HCT116 (cell line): Measurements from ENCODE around the gene MIDN. TPM values are rescaled to one million over a fixed set of nuclear protein-coding genes. Genes with fewer than 3 reads are reported as not detected.

Experiments used
- ATAC-seq: fragments of 200-7000 bp; cut with Tn5 transposase; 2 replicates; pipeline ENCODE4 v1.9.1; 2020; ENCODE audit warnings: mild to moderate bottlenecking, moderate library complexity
- BruUV-seq: library from RNA; stranded (reverse); fragments of 400-500 nt; replicated peaks from 2 replicates; lab custom pipeline; 2021; lab: Mats Ljungman, UMichigan
- CTCF ChIA-PET: fragments of 300-600 bp; sonication (Branson Sonifier 250); formaldehyde crosslinking; loops from one replicate; lab custom pipeline; 2021; ENCODE audit warnings: antibody characterized with exemption; lab: Charles Lee
- POLR2A ChIA-PET: fragments of 300-600, 350-600 bp; sonication (Branson Sonifier 250); formaldehyde crosslinking; loops from one replicate; lab custom pipeline; 2021; ENCODE audit warnings: antibody characterized with exemption; lab: Charles Lee
- RAD21 ChIA-PET, 2 experiments: fragments of 300-600 bp; sonication (Branson Sonifier 250); formaldehyde crosslinking; loops; one replicate each; lab custom pipeline; 2023; ENCODE audit warnings: low total read pairs in 2 of 2; ENCODE audit not compliant: uncharacterized antibody in 2 of 2, unreplicated experiment in 2 of 2, low non-redundant PET in 1 of 2; lab: Charles Lee
- DNase-seq: peaks from one replicate; pipeline ENCODE4 v3.0.0-alpha.2; 2010; ENCODE audit warnings: low read depth, low spot score
- H2AFZ ChIP-seq: fragments of 200-600 bp; shearing (Covaris generic), sonication (generic); 2 replicates; pipeline ENCODE4 v1.6.1; 2017; ENCODE audit warnings: low read depth, mixed run types, mixed read lengths, antibody characterized with exemption, low read length; ENCODE audit not compliant: poor library complexity, severe bottlenecking
- H3K27ac ChIP-seq: 2 replicates; pipeline ENCODE4 v1.5.1; 2012; ENCODE audit warnings: low read depth, low read length
- H3K27me3 ChIP-seq: fragments of 200-600 bp; sonication (generic); 2 replicates; pipeline ENCODE4 v1.6.1; 2016; ENCODE audit warnings: mixed run types, low read length, mixed read lengths; ENCODE audit not compliant: insufficient read depth
- H3K36me3 ChIP-seq, 2 experiments: fragments of 200-500 bp in 1 of 2; fragments of 200-600 bp in 1 of 2; sonication (Bioruptor generic) in 1 of 2; sonication (generic) in 1 of 2; 2 replicates each; pipeline versions ENCODE4 v1.5.1 to v1.6.1; 2014 to 2016; ENCODE audit warnings: low read length in 2 of 2, inconsistent platforms in 1 of 2, mixed read lengths in 1 of 2, mixed run types in 1 of 2; ENCODE audit not compliant: insufficient read depth in 2 of 2, control insufficient read depth in 1 of 2
- H3K4me1 ChIP-seq, 2 experiments: fragments of 200-600 bp in 1 of 2; sonication (generic) in 1 of 2; 2 replicates each; pipeline versions ENCODE4 v1.5.1 to v1.6.1; 2012 to 2017; ENCODE audit warnings: low read length in 2 of 2, inconsistent platforms in 1 of 2, mild to moderate bottlenecking in 1 of 2, mixed read lengths in 1 of 2, mixed run types in 1 of 2, moderate library complexity in 1 of 2; ENCODE audit not compliant: insufficient read depth in 2 of 2, control insufficient read depth in 1 of 2
- H3K4me2 ChIP-seq: fragments of 200-600 bp; sonication (generic); 2 replicates; pipeline ENCODE4 v1.6.1; 2017; ENCODE audit warnings: mixed run types, low read length, mixed read lengths
- H3K4me3 ChIP-seq, 2 experiments: fragments of 200-600 bp in 1 of 2; sonication (generic) in 1 of 2; replicated peaks in 1 of 2; 2 replicates each; pipeline ENCODE4 v1.5.1; 2011 to 2016; ENCODE audit warnings: low read length in 2 of 2, control low read depth in 1 of 2, low read depth in 1 of 2, mild to moderate bottlenecking in 1 of 2, mixed read lengths in 1 of 2, mixed run types in 1 of 2
- H3K79me2 ChIP-seq: fragments of 200-600 bp; sonication (generic); 2 replicates; pipeline ENCODE4 v1.6.1; 2017; ENCODE audit warnings: mild to moderate bottlenecking, mixed run types, low read length, moderate library complexity, mixed read lengths; ENCODE audit not compliant: insufficient read depth
- H3K9ac ChIP-seq: fragments of 200-600 bp; sonication (generic); 2 replicates; pipeline ENCODE4 v1.6.1; 2016; ENCODE audit warnings: low read length, mixed read lengths
- H3K9me2 ChIP-seq: fragments of 200-600 bp; sonication (generic), shearing (Covaris generic); 2 replicates; pipeline ENCODE4 v1.6.1; 2017; ENCODE audit warnings: mixed run types, mild to moderate bottlenecking, moderate library complexity; ENCODE audit not compliant: insufficient read depth
- H3K9me3 ChIP-seq, 2 experiments: fragments of 200-500 bp in 1 of 2; fragments of 200-600 bp in 1 of 2; sonication (Bioruptor generic) in 1 of 2; sonication (generic) in 1 of 2; 2 replicates each; pipeline ENCODE4 v1.6.1; 2014 to 2017; ENCODE audit warnings: low read length in 2 of 2, mixed read lengths in 2 of 2, inconsistent platforms in 1 of 2, low read depth in 1 of 2, mild to moderate bottlenecking in 1 of 2, mixed run types in 1 of 2, moderate library complexity in 1 of 2; ENCODE audit not compliant: control insufficient read depth in 1 of 2, insufficient read depth in 1 of 2
- H4K20me1 ChIP-seq: fragments of 200-600 bp; sonication (generic), shearing (Covaris generic); 2 replicates; pipeline ENCODE4 v1.6.1; 2017; ENCODE audit warnings: mixed run types, mild to moderate bottlenecking, moderate library complexity; ENCODE audit not compliant: insufficient read depth
- CBX3 ChIP-seq: IDR thresholded peaks from 2 replicates; pipeline ENCODE4 v1.6.1; 2012; ENCODE audit warnings: low read depth
- CTCF ChIP-seq, 3 experiments: fragments of 200-600 bp in 1 of 3; sonication (generic) in 1 of 3; IDR thresholded peaks in 2 of 3; conservative IDR thresholded peaks in 1 of 3; 2 replicates each; pipeline ENCODE4 v1.5.1; 2012 to 2017; ENCODE audit warnings: low read depth in 2 of 3, low read length in 2 of 3, antibody characterized with exemption in 1 of 3, borderline replicate concordance in 1 of 3, control low read depth in 1 of 3, mild to moderate bottlenecking in 1 of 3, mixed read lengths in 1 of 3, mixed run types in 1 of 3, moderate library complexity in 1 of 3; ENCODE audit not compliant: insufficient read depth in 1 of 3
- EGR1 ChIP-seq: IDR thresholded peaks from 2 replicates; pipeline ENCODE4 v1.6.1; 2012; ENCODE audit warnings: low read depth
- ELF1 ChIP-seq: IDR thresholded peaks from 2 replicates; pipeline ENCODE4 v1.6.1; 2012; ENCODE audit warnings: low read depth, borderline replicate concordance
- EZH2 ChIP-seq: fragments of 200-600 bp; sonication (generic); IDR thresholded peaks from 2 replicates; pipeline ENCODE4 v1.6.1; 2017; ENCODE audit warnings: antibody characterized with exemption, mixed run types
- JUND ChIP-seq: IDR thresholded peaks from 2 replicates; pipeline ENCODE4 v1.6.1; 2012
- MAX ChIP-seq: IDR thresholded peaks from 2 replicates; pipeline ENCODE4 v1.6.1; 2012
- POLR2A ChIP-seq: IDR thresholded peaks from 2 replicates; pipeline ENCODE4 v1.7.0; 2011; ENCODE audit warnings: borderline replicate concordance; ENCODE audit not compliant: insufficient read depth, insufficient read length; ENCODE audit errors: extremely low read depth
- RAD21 ChIP-seq: IDR thresholded peaks from 2 replicates; pipeline ENCODE4 v1.6.1; 2012; ENCODE audit warnings: low read depth, mild to moderate bottlenecking
- YY1 ChIP-seq: IDR thresholded peaks from 2 replicates; pipeline ENCODE4 v1.6.1; 2011; ENCODE audit warnings: low read length, low read depth, moderate library complexity, mild to moderate bottlenecking; ENCODE audit not compliant: insufficient replicate concordance; ENCODE audit errors: extremely low read depth
- ZNF274 ChIP-seq: fragments of 200-500 bp; sonication (Bioruptor generic); IDR thresholded peaks from 2 replicates; pipeline ENCODE4 v1.6.1; 2014; ENCODE audit warnings: mild to moderate bottlenecking, low read depth, low read length, inconsistent platforms
- intact Hi-C: fragments of 100-400 bp; cut with micrococcal nuclease; formaldehyde crosslinking; loops from 2 replicates; pipeline ENCODE4 v1.10.0; 2022
- total RNA-seq: library from RNA; stranded (reverse); gene quantifications from one replicate; pipeline ENCODE4 v1.2.1, GENCODE V29; 2021; ENCODE audit not compliant: unreplicated experiment
- TF ChIP-seq, protein P1 (sequence below): IDR thresholded peaks from 2 replicates; pipeline ENCODE4 v1.6.1; 2012; ENCODE audit warnings: low read depth

The MIDN gene
- total RNA-seq, 1 experiment from 2014 or later, result 146 TPM

DNA sequence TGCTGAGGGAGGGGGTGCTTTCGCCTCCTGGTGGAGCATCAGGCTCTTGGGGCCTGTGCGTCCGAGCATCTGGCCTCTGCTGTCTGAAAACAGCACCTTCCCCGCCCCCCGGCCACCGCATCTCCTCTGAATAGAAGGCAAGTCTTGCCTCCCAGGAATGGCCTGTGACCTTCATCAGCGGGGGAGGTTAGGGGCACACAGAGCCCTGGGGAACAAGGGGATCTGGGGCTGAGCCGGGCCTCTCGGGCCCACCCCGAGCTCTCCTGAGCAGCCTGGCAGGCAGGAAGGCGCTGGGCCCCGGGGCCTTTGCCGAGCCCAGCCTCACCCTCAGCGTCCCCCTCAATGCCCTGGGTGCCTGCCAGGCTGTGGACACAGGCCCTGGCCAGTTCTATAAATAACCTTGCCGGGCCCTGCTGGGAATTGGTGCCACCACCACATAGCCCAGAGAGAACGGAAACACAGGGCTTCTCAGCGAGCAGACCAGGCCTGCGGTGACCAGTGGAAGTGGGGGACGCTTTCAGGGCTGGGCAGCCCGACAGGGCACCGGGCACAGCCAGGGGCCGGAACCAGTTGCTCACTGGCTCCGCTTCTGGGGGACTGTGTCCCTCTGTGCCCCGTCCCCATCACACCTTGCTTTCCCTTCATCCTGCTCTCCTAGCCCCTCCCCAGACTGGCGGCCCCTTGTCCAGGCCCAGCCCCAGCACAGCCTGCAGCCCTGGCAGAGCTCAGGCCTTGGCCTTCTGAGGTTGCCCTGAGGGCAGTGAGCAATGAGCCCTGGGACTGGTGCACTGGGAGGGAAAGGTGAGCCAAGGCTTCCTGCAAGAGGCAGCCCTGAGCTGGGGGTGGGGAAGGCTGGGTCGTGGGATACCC, 33.3 kb upstream of the MIDN start:
- Histone ChIP-seq H4K20me1 (no peaks in the 10 kb centered on the region), H3K79me2 (peaks cover 92% of the 10 kb centered on the region), H3K36me3 (peaks cover 2 to 18% of the 10 kb centered on the region in 2 experiments; a peak in 2 of 4 replicates), H3K9me2 (no peaks in the 10 kb centered on the region), H3K9ac (0 out of 2 replicates have a peak overlapping the region, but pooled peaks have one; percentile 6), H3K27me3 (no peaks in the 10 kb centered on the region), H3K4me3 (no peak overlapping the region), H3K27ac (peak overlapping the region; percentile 56; the same call in 1 of the 2 replicates), H3K4me2 (peak overlapping the region; percentile 36), H3K9me3 (no peaks in the 10 kb centered on the region), H2AFZ (no peak overlapping the region), H3K4me1 (peaks cover 16 to 58% of the 10 kb centered on the region in 2 experiments)
- ChIA-PET RAD21 (no interaction called here), CTCF (interaction anchor here (0.6 to 2.3 kb wide), 4 partner anchors 10 to 292 kb away, joined by 3 to 5 read pairs (median 4); no protein-coding TSS in a partner anchor), POLR2A (no interaction called here)
- TF ChIP-seq EGR1, result no peak
- no peak for TF ChIP-seq RAD21
- TF ChIP-seq YY1, result no peak
- intact Hi-C loops, result no loop called here
- BruUV-seq, result no TSS peak
- no peak for ATAC-seq
- no peak for DNase-seq

GRCh38 chr19:1216756-1217155, 31.6 kb upstream of the MIDN start:
- POLR2A ChIA-PET, result interaction anchor here (1.4 kb wide), 1 partner anchor 52 kb away, joined by 5 read pairs; the partner anchor contains the start of gene CIRBP
- no peak overlapping the region for H2AFZ ChIP-seq
- CTCF ChIA-PET, result interaction anchor here (1.2 to 2.3 kb wide), 4 partner anchors 11 to 103 kb away, joined by 3 to 5 read pairs (median 4); no protein-coding TSS in a partner anchor
- peaks cover 4 to 14% of the 10 kb centered on the region in 2 experiments; a peak in 2 of 4 replicates for H3K36me3 ChIP-seq
- RAD21 ChIA-PET, result interaction anchor here in 1 of 2 experiments (0.6 kb wide), 1 partner anchor 8 kb away, joined by 3 read pairs; no protein-coding TSS in a partner anchor
- H3K79me2 ChIP-seq, result peaks cover 84% of the 10 kb centered on the region
- no peak overlapping the region for H3K9ac ChIP-seq
- H3K9me3 ChIP-seq, result no peaks in the 10 kb centered on the region
- H3K4me2 ChIP-seq, result no peak overlapping the region
- H3K4me1 ChIP-seq, result peaks cover 13 to 49% of the 10 kb centered on the region in 2 experiments
- intact Hi-C loops, result no loop called here
- DNase-seq, result no peak
- no peak for ATAC-seq
- no TSS peak for BruUV-seq
- H3K27me3 ChIP-seq, result no peaks in the 10 kb centered on the region
- no peaks in the 10 kb centered on the region for H3K9me2 ChIP-seq
- 0 out of 2 replicates have a peak overlapping the region, but pooled peaks have one; percentile 32 for H3K27ac ChIP-seq
- no peaks in the 10 kb centered on the region for H4K20me1 ChIP-seq
- no peak overlapping the region for H3K4me3 ChIP-seq
- no peak for TF ChIP-seq EGR1
- TF ChIP-seq ELF1, result no peak
- TF ChIP-seq ZNF274, result no peak
- TF ChIP-seq JUND, result no peak
- TF ChIP-seq, protein P1, sequence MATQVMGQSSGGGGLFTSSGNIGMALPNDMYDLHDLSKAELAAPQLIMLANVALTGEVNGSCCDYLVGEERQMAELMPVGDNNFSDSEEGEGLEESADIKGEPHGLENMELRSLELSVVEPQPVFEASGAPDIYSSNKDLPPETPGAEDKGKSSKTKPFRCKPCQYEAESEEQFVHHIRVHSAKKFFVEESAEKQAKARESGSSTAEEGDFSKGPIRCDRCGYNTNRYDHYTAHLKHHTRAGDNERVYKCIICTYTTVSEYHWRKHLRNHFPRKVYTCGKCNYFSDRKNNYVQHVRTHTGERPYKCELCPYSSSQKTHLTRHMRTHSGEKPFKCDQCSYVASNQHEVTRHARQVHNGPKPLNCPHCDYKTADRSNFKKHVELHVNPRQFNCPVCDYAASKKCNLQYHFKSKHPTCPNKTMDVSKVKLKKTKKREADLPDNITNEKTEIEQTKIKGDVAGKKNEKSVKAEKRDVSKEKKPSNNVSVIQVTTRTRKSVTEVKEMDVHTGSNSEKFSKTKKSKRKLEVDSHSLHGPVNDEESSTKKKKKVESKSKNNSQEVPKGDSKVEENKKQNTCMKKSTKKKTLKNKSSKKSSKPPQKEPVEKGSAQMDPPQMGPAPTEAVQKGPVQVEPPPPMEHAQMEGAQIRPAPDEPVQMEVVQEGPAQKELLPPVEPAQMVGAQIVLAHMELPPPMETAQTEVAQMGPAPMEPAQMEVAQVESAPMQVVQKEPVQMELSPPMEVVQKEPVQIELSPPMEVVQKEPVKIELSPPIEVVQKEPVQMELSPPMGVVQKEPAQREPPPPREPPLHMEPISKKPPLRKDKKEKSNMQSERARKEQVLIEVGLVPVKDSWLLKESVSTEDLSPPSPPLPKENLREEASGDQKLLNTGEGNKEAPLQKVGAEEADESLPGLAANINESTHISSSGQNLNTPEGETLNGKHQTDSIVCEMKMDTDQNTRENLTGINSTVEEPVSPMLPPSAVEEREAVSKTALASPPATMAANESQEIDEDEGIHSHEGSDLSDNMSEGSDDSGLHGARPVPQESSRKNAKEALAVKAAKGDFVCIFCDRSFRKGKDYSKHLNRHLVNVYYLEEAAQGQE, result no peak
- no peak for TF ChIP-seq CTCF (IDR thresholded peaks at IDR 0.05 in 2 of 3, conservative IDR thresholded peaks at IDR 0.05 in 1 of 3; ENCODE audit: borderline replicate concordance in 1 of 3, insufficient read depth in 1 of 3, low read depth in 2 of 3, low read length in 2 of 3)
- no peak for TF ChIP-seq MAX
- TF ChIP-seq POLR2A, result no peak
- TF ChIP-seq EZH2, result no peak
- TF ChIP-seq CBX3, result no peak
